Activated naive CD4-positive, alpha-beta T cell treated with anti-CD3 and anti-CD28 coated beads for 36 hours (primary cell): ENCODE data around the gene LIMCH1. TPM values are rescaled to one million over a fixed set of nuclear protein-coding genes. Genes with fewer than 3 reads are reported as not detected.

ENCODE experiments used
- CTCF ChIA-PET: fragments of 350-600 bp; sonication (Branson Sonifier 250); formaldehyde crosslinking; loops from one replicate; lab custom pipeline; 2021; ENCODE audit warnings: antibody characterized with exemption; lab: Charles Lee
- DNase-seq: peaks from one replicate; pipeline ENCODE4 v3.0.0-alpha.2; 2020
- H3K27ac Mint-ChIP-seq: one replicate; pipeline ENCODE4 v1.8.0; 2021; ENCODE audit warnings: mild to moderate bottlenecking, mixed read lengths
- H3K27me3 Mint-ChIP-seq: one replicate; pipeline ENCODE4 v1.8.0; 2021; ENCODE audit warnings: low read depth, mixed read lengths
- H3K36me3 Mint-ChIP-seq: one replicate; pipeline ENCODE4 v1.8.0; 2021; ENCODE audit warnings: low read depth, mixed read lengths
- H3K4me1 Mint-ChIP-seq: one replicate; pipeline ENCODE4 v1.8.0; 2021; ENCODE audit warnings: low read depth, mixed read lengths
- H3K4me3 Mint-ChIP-seq: one replicate; pipeline ENCODE4 v1.8.0; 2021; ENCODE audit warnings: mild to moderate bottlenecking, moderate library complexity, mixed read lengths
- H3K9me3 Mint-ChIP-seq: one replicate; pipeline ENCODE4 v1.8.0; 2021; ENCODE audit warnings: mixed read lengths
- intact Hi-C: fragments of 100-400 bp; cut with micrococcal nuclease; formaldehyde crosslinking; loops from one replicate; pipeline ENCODE4 v1.15.1; 2023
- total RNA-seq, 2 experiments: library from RNA; stranded (reverse); gene quantifications; one replicate each; pipeline ENCODE4 v1.2.3, GENCODE V29; 2021

LIMCH1 gene
- total RNA-seq, 2 experiments from 2014 or later = not detected

GRCh38 chr4:41741354-41741753, 203.4 kb downstream of the LIMCH1 start:
- H3K9me3 Mint-ChIP-seq = no peaks in the 10 kb centered on the region
- CTCF ChIA-PET = interaction anchor here (0.6 to 1.5 kb wide), 2 partner anchors 142 to 169 kb away, joined by 3 to 4 read pairs; no protein-coding TSS in a partner anchor
- H3K27ac Mint-ChIP-seq = no peak overlapping the region
- no peak overlapping the region for H3K4me3 Mint-ChIP-seq
- peaks cover 1% of the 10 kb centered on the region for H3K36me3 Mint-ChIP-seq
- H3K4me1 Mint-ChIP-seq = peaks cover 4% of the 10 kb centered on the region
- intact Hi-C loops = no loop called here
- H3K27me3 Mint-ChIP-seq = peaks cover 31% of the 10 kb centered on the region
- DNase-seq = no peak

- CTCF ChIA-PET = interaction anchor here (0.7 kb wide), 1 partner anchor 171 kb away, joined by 3 read pairs; no protein-coding TSS in a partner anchor
- Mint-ChIP-seq H3K36me3 (peaks cover 3% of the 10 kb centered on the region), H3K27ac (no peak overlapping the region), H3K4me1 (peaks cover 8% of the 10 kb centered on the region), H3K4me3 (no peak overlapping the region), H3K27me3 (peaks cover 54% of the 10 kb centered on the region), H3K9me3 (no peaks in the 10 kb centered on the region)
- intact Hi-C loops = no loop called here
- no peak for DNase-seq
Measured at GRCh38 chr4:41744572-41745291, 206.8 kb downstream of the LIMCH1 start.

DNA sequence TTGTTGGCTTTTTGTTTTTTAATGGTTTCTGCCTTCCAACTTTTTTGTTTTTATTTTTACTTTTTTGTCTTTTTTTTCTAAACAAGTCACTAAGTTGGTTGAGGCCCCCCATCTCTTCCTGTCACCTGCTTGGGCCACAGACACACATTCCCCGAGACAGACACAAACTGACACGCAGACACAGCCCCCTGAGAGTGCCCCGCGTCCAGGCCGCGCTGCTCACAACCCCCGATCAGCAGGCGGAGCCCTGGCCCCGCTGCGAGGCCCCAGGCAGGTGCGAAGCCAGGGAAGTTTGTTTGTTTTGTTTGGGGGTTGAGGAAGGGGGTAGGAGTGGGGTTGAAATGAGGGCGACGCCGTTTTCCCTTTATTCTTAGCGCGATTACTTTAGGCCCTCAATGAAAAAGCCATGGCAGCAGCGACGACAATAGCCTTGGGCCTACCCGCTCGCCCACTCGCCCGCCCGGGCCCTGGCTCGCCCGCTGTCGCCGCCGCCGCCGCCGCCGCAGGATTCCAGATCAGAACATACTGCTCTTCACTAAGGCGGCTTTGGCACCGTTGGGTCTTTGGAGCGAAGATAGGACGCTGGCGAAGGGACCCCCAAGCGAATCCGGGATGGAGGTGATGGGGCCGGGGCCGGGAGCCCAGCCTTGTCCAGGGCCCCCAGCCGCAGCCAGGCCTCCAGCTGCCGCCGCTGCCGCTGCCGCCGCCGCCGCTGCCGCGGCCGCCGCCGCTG, 207.5 kb downstream of the LIMCH1 start:
- Mint-ChIP-seq H3K27ac (no peak overlapping the region), H3K4me1 (peaks cover 8% of the 10 kb centered on the region), H3K27me3 (peaks cover 58% of the 10 kb centered on the region), H3K9me3 (no peaks in the 10 kb centered on the region), H3K4me3 (no peak overlapping the region), H3K36me3 (peaks cover 3% of the 10 kb centered on the region)
- CTCF ChIA-PET = interaction anchor here (0.7 kb wide), 1 partner anchor 172 kb away, joined by 3 read pairs; no protein-coding TSS in a partner anchor
- intact Hi-C loops = no loop called here
- DNase-seq = no peak

DNA sequence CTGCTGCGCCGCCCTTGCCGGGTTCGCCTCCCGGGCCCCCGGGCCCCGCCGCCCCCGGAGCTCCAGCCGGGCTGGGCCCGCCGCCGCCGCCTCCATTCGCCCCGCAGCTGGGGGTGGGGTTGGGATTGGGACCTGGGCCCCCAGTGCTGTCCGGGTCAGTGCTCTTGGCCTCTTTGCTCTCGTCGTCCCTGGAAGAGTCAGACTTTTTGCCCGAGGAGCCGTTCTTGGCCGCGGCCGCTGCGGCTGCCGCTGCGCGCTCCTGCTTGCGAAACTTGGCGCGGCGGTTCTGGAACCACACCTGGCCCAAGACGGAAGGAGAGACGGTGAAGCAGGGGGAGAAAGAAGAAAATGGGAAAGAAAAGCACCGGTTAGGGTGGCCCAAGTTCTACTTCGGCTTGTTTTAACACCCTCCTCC, 208.1 kb downstream of the LIMCH1 start:
- no peak overlapping the region for H3K4me3 Mint-ChIP-seq
- CTCF ChIA-PET = no interaction called here
- intact Hi-C loops = no loop called here

GRCh38 chr4:41746440-41747229, 208.7 kb downstream of the LIMCH1 start:
- intact Hi-C loops = no loop called here

More for the DNA sequence above, 208.1 kb downstream of the LIMCH1 start:
- no peak for DNase-seq
- Mint-ChIP-seq H3K4me1 (peaks cover 8% of the 10 kb centered on the region), H3K36me3 (peaks cover 3% of the 10 kb centered on the region), H3K27me3 (peaks cover 64% of the 10 kb centered on the region), H3K27ac (no peak overlapping the region), H3K9me3 (no peaks in the 10 kb centered on the region)

DNA sequence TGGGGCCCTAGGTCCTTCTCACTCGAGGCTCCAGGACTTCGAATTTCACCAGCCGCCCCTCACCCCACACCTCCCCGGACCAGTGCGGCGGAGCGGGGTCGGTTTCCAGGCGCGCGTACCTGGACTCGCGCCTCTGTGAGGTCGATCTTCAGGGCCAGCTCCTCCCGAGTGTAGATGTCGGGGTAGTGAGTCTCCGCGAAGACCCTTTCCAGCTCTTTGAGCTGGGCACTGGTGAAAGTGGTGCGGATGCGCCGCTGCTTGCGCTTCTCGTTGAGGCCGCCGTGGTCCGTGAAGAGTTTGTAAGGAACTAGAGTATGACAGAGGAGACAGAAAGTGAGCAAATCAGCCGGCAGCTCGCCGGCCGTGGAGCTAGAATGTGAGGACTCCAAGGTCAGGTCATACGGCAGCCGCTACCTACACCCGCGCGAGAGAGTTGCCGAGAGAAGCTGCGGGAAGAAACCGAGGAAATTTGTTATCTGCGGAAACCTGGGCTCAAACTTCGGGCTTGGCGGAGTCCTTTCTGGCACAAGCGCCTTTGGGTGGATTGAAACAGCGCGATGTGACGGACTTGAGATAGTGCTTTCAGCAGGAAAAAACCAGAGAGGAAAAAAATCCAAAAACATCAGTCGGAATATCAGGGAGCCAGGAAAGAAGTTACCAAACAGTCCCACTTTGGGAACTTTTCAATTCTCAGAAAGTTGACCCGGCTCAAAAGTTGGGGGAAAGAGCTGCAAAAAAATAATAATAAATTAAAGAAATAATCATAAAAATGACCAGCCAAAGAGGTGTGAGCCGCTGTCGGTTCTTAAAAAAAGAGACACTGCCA, 209.5 kb downstream of the LIMCH1 start:
- H3K27ac Mint-ChIP-seq = no peak overlapping the region

More at GRCh38 chr4:41746440-41747229, 208.7 kb downstream of the LIMCH1 start:
- CTCF ChIA-PET = no interaction called here
- H3K9me3 Mint-ChIP-seq = no peaks in the 10 kb centered on the region
- H3K27ac Mint-ChIP-seq = no peak overlapping the region
- H3K27me3 Mint-ChIP-seq = peaks cover 64% of the 10 kb centered on the region
- H3K4me3 Mint-ChIP-seq = no peak overlapping the region
- H3K36me3 Mint-ChIP-seq = peaks cover 3% of the 10 kb centered on the region
- H3K4me1 Mint-ChIP-seq = peaks cover 8% of the 10 kb centered on the region
- no peak for DNase-seq

GRCh38 chr4:41748074-41748570, 210.2 kb downstream of the LIMCH1 start:
- Mint-ChIP-seq H3K4me1 (peaks cover 8% of the 10 kb centered on the region), H3K4me3 (no peak overlapping the region), H3K27ac (no peak overlapping the region), H3K36me3 (peaks cover 3% of the 10 kb centered on the region), H3K27me3 (peaks cover 74% of the 10 kb centered on the region), H3K9me3 (no peaks in the 10 kb centered on the region)
- intact Hi-C loops = loop anchor here (1.0 kb wide), 1 partner anchor 132 kb away; no protein-coding TSS in a partner anchor
- DNase-seq = no peak
- CTCF ChIA-PET = interaction anchor here (0.7 kb wide), 1 partner anchor 135 kb away, joined by 3 read pairs; no protein-coding TSS in a partner anchor

More for the DNA sequence above, 209.5 kb downstream of the LIMCH1 start:
- H3K4me1 Mint-ChIP-seq = peaks cover 8% of the 10 kb centered on the region
- peaks cover 69% of the 10 kb centered on the region for H3K27me3 Mint-ChIP-seq
- intact Hi-C loops = loop anchor here (1.0 kb wide), 1 partner anchor 133 kb away; no protein-coding TSS in a partner anchor
- DNase-seq = no peak
- no peaks in the 10 kb centered on the region for H3K9me3 Mint-ChIP-seq
- CTCF ChIA-PET = interaction anchor here (0.7 kb wide), 1 partner anchor 136 kb away, joined by 3 read pairs; no protein-coding TSS in a partner anchor
- H3K36me3 Mint-ChIP-seq = peaks cover 3% of the 10 kb centered on the region
- no peak overlapping the region for H3K4me3 Mint-ChIP-seq

GRCh38 chr4:41748571-41749475, 210.9 kb downstream of the LIMCH1 start, which contains the start of gene PHOX2B:
Gene PHOX2B, minus strand, starts transcription at chr4:41748725. Its CDS starts 115 bp downstream, at chr4:41748610.
- no peak within 1 kb of the TSS for H3K27ac Mint-ChIP-seq
- H3K27me3 Mint-ChIP-seq = peaks cover 80% of the 10 kb centered on the region
- DNase-seq = no peak
- H3K4me1 Mint-ChIP-seq = peaks cover 8% of the 10 kb centered on the region
- CTCF ChIA-PET = no interaction called here
- H3K9me3 Mint-ChIP-seq = no peaks in the 10 kb centered on the region
- H3K36me3 Mint-ChIP-seq = peaks cover 3% of the 10 kb centered on the region
- no peak within 1 kb of the TSS for H3K4me3 Mint-ChIP-seq
- intact Hi-C loops = loop anchor here (1.0 kb wide), 1 partner anchor 131 kb away; no protein-coding TSS in a partner anchor

GRCh38 chr4:41749631-41750039, 211.7 kb downstream of the LIMCH1 start:
- no peak overlapping the region for H3K4me3 Mint-ChIP-seq
- CTCF ChIA-PET = no interaction called here
- no peak overlapping the region for H3K27ac Mint-ChIP-seq
- no peaks in the 10 kb centered on the region for H3K9me3 Mint-ChIP-seq
- H3K36me3 Mint-ChIP-seq = peaks cover 3% of the 10 kb centered on the region
- intact Hi-C loops = loop anchor here (5.0 kb wide), 1 partner anchor 118 kb away; no protein-coding TSS in a partner anchor
- H3K27me3 Mint-ChIP-seq = peaks cover 79% of the 10 kb centered on the region
- H3K4me1 Mint-ChIP-seq = peaks cover 6% of the 10 kb centered on the region
- DNase-seq = no peak
